NCI-H774 (cell line): ENCODE measurements around the gene VWDE.

Experiments
- DNase-seq: peaks from one replicate; lab custom pipeline; 2025; lab: John Stamatoyannopoulos, UW

VWDE gene

DNA sequence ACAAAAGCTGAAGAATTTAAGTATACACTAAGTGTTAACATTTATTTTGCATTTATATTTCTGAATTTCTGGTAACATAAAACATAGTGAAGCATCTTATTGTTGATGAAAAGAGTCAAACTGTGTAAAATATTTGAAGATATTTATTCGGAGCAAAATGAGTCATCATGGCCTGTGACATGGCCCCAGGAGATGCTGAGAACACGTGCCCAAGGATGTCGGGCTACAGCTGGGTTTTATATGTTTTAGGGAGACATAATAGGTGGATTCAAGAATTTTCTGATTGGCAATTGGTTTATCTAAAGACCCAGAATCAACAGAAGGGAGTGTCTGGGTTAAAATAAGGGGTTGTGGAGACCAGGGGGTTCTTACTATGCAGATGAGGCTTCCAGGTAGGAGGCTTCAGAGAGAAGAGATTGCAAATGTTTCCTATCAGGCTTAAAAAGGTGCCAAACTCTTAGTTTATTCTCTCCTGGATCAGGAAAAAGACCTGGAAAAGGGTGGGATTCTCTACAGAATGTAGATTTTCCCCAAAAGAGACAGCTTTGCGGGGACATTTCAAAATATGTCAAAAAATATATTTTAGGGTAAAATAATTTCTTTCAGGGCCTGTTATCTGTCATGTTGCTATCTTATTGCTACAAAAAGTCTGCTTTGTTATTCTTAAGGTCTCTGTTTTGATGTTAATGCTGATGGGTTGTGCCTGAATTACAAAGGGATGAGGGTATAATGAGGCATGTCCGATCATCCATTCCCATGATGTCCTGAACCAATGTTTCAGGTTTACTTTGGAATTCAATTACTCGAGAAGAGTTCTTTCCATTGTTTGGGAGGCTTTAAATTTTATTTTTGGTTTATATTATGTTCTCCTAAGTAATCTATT is 74.5 kb downstream of the VWDE start:
- DNase-seq, result no peak

DNA sequence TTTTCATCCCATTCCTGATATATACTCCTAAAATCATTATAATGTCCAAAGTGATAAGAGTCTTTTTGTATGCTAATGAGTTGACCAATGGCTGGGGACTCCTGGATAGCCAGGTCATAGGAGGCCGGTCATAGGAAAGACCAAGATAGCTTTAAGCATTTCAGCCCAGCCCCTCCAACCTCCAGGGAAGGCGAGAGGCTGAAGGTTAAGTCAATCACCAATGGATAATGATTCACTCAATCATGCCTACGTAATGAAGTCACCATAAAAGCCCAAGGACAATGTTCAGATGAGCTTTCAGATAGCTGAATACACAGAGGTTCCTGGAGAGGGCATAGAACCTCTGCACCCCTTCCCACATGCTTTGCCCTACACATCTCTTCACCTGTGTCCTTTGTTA is 75.7 kb downstream of the VWDE start:
- no peak for DNase-seq

DNA sequence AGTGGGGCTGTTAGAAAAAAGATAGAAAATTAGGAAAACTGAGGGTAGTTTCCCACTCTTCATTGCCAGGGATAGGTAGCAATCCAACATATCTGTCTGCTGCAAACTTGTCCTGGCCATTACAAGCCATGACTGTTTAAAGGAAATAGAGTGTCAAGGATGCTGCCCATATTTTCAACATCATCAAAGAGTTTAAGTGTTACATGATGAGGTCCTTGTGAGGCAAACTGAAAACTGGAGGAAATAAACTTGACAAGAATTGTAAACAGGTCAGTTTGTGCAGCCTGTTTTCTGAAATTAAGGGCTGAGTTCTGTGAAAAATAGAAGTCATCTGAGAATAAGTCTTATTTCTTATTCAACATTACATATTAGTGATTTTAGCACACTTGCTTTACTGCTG is 78.0 kb downstream of the VWDE start:
- DNase-seq, result no peak

DNA sequence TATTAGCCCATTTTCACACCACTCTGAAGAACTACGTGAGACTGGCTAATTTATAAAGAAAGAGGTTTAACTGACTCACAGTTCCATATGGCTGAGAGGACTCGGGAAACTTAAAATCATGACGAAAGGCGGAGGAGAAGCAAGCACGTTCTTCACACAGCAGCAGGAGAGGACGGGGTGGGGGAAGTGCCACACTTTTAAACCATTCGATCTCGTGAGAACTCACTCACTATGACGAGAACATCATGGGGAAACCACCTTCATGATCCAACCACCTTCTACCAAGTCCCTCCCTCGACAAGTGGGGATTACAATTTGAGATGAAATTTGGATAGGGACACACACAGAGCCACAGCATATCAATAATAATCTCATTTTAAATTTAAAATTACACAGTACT is 80.2 kb downstream of the VWDE start:
- DNase-seq, result no peak

DNA sequence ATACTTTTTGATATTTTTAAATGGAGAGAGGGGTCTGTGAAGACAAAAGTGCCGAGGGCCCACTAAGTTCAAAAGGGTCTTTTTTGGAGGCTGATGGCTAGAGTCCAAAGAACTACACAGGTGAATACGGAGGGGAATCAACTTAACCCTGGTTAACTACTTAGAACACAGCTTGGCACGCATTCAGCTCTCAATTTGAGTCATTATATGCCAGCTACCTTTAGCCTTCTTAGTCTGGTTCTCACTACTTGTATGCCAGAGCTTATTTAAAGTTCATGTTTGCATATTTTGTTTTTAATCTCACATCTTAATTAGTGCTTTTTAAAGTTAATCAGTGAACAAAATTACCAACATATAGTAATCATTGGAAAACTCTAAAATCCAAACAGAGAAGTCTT is 80.8 kb downstream of the VWDE start:
- DNase-seq, result no peak

- DNase-seq, result no peak
Observed at GRCh38 chr7:12322284-12322902, 81.3 kb downstream of the VWDE start.

GRCh38 chr7:12320987-12321647 is 82.5 kb downstream of the VWDE start:
- no peak for DNase-seq

GRCh38 chr7:12320241-12320986 is 83.3 kb downstream of the VWDE start:
- no peak for DNase-seq

GRCh38 chr7:12317675-12318074 is 86.0 kb downstream of the VWDE start:
- no peak for DNase-seq

- DNase-seq, result no peak
Observed at GRCh38 chr7:12316925-12317324, 86.7 kb downstream of the VWDE start.

- peak; percentile 49 for DNase-seq
Observed at GRCh38 chr7:12315049-12315448, 88.6 kb downstream of the VWDE start.

DNA sequence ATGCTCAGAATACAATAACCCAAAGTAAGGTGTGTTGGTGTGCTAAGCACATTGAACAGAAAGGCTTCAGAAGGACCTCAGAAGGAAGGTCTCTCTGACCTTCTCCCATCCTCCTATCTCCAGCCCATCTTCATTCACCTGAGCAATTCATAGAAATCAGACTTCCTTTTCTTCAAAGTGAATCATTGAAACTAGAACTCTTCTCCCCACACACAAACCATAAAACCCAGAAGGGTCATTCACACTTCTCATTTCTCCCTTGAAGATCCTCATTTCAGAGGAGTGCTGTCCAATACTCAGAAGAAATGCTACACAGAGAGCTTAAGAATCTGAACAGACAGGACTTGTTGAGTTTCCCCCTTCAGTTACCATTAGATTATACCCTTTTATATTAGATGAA is 89.5 kb downstream of the VWDE start:
- DNase-seq, result no peak

DNA sequence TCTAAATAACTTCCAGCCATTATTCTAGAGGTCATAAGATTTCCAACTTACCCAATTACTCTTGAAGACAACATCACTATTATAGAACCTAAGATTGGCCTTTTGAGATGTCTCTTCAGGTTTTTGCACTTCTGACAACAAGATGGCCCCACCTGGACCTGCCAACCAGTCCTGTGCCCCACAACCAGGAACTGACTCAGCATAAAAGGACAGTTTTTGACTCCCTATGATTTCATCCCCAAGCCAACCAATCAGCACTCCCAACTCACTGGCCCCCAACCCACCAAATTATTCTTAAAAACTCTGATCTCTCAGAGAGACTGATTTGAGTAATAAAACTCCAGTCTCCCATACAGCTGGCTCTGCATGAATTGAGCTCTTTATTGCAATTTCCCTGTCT is 98.2 kb downstream of the VWDE start:
- DNase-seq, result no peak

DNA sequence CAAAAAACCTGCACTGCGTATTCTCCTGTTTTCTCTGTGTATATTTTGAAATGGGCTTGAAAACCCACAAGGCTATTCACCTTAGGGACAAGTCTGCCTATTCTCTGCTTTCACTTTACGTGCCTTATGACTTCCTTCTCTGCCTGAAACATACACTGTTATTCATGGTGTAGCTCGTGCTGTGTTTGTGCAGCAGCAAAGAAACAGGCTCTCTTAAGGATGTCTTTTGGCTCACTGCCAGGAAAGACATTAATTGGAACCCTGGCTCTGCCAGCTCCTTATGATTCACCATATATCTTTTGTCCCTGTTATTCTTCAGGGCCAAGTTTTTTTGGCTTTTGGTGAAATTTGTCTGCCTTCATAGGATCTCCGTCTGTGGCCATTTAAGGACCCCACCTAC is 100.2 kb downstream of the VWDE start:
- no peak for DNase-seq

DNA sequence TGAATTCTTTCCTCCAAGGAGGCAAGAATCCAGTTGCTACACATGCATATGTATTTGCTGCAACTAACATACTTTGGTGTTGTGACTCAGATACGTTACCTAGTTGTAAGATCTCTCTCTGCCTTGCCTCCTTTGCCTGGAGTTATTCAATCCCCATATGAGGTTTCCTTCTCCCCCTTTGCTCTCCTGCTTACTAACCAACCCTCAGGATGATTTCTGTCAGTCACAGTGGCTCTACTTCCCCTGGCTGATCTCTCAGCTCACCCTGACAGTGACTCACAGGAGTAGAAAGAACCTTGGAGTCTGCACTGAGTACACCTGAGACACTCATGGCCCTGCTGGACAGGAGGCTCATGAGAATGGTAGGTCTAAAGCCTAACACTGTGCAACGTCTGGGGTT is 100.6 kb downstream of the VWDE start:
- DNase-seq, result no peak

GRCh38 chr7:12300415-12300814 is 103.2 kb downstream of the VWDE start:
- no peak for DNase-seq

DNA sequence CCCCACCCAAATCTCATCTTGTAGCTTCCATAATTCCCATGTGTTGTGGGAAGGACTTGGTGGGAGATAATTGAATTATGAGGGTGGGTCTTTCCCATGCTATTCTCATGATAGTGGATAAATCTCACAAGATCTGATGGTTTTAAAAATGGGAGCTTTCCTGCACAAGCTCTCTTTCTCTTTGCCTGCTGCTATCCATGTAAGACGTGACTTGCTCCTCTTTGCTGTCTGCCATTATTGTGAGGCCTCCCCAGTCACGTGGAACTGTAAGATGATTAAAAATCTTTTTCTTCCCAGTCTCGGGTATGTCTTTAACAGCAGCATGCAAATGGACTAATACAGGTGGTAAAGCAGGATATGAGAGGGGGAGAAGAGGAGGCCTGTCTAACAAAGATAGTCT is 104.3 kb downstream of the VWDE start:
- DNase-seq, result no peak

GRCh38 chr7:12297283-12298108 is 106.2 kb downstream of the VWDE start:
- DNase-seq, result no peak

GRCh38 chr7:12296051-12296570 is 107.6 kb downstream of the VWDE start:
- no peak for DNase-seq

DNA sequence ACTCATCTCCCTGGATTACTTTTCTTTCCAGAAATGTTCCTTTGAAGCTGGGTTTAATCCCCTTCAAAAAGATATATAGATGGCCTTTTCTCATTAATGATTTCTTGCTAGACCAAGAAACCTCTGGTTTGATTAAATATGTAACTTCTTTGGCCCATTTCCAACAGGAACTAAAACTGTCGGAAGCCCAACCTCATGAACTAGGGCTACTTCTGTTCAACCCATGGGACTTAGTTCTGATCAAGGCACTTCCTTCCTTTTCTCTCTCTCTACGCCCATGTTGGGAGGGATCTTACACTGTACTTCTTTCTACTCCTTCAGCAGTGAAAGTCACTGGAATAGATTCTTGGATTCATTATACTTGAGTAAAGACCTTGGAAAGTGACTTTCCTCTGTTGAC is 109.0 kb downstream of the VWDE start:
- DNase-seq, result no peak

DNA sequence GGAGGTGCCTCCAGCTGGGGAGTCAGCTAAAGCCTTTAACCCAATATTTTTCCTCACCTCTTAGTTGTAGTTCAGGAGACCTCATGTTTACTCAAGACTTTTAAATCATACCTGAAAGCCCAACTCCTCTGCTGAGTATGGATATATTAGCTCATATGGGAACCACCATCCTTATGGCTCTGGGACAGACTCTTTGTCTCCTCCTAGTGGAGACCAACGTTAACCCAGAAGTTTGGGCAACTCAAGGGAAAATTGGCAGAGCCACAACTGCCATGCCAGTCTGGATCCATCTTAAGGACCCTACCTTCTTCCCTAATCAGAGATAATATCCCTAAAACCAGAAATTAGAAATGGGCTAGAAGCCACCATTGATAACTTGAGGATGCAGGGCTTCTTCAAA is 111.8 kb downstream of the VWDE start:
- DNase-seq, result no peak
